ENCODE measurements around the gene RSPO4. TPM values are rescaled to one million over a fixed set of nuclear protein-coding genes. Genes with fewer than 3 reads are reported as not detected.

RSPO4 gene
- total and polyA plus RNA-seq, 7 donors, result 0.09 TPM; not detected in 6

GRCh38 chr20:1038205-1038604, 36.1 kb upstream of the RSPO4 start:
- Histone ChIP-seq H3K36me3 (no peaks in the 10 kb centered on the region), H3K4me1 (no peaks in the 10 kb centered on the region), H3K27ac (no peak overlapping the region), H3K9me3 (no peaks in the 10 kb centered on the region), H3K4me3 (no peak overlapping the region), H3K27me3 (no peaks in the 10 kb centered on the region)
- no peak for TF ChIP-seq POLR2AphosphoS5 (IDR thresholded peaks at IDR 0.05)
- no peak for DNase-seq
- intact Hi-C loops (cut with DNase I), result no loop called here
- 67 to 85% methylated on average over 2 of the region's 2 CpGs for WGBS, 2 donors

DNA sequence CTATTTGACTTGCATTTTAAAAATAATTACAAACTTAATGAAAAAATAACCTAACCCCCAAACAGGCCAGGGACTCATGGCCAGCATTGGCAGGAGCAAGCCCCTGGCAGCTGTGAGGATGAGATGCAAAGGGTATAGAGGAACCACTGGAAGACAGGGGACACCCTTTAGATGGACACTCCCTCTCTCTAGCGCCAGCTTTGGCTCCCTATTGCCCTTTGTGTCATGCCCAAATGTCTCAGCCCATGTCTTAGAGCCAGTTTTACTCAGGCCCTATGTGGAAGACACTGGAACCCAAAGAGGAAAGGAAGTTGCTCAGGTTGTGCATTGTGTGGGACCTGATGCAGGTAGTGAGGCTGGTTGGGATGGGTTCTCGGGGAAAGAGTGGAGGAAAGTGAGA, 34.9 kb upstream of the RSPO4 start:
- 61 to 64% methylated on average over 2 of the region's 2 CpGs for WGBS, 2 donors
- H3K27me3 ChIP-seq, result no peaks in the 10 kb centered on the region
- H3K27ac ChIP-seq, result no peak overlapping the region
- TF ChIP-seq POLR2AphosphoS5 (IDR thresholded peaks at IDR 0.05), result no peak
- TF ChIP-seq CTCF (IDR thresholded peaks at IDR 0.05), result no peak
- no peak for TF ChIP-seq POLR2A (IDR thresholded peaks at IDR 0.05)
- no peak for TF ChIP-seq EP300 (IDR thresholded peaks at IDR 0.05)
- H3K4me3 ChIP-seq, result no peak overlapping the region
- intact Hi-C loops (cut with DNase I), result no loop called here
- H3K9me3 ChIP-seq, result no peaks in the 10 kb centered on the region
- no peak for DNase-seq
- no peaks in the 10 kb centered on the region for H3K4me1 ChIP-seq
- H3K36me3 ChIP-seq, result no peaks in the 10 kb centered on the region

DNA sequence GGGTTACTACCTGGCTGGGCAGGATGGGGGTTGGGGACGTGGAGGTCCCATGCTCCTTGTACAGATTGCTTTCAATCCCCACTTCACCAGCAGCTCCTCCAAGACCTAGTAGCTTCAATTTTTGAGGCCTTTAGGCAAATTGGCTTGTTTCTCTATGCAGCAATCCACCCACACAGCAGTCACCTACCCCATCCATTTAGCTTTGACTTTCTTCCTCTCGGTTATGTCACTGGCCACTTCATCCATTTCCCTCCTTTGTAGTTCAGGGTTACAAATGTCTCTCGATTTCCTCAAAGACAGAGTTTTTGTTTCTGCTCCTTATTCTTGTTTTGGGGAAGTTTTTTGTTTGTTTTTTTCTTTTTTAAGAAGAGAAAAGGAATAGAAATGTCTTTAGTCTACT, 33.4 kb upstream of the RSPO4 start:
- DNase-seq, result no peak
- H3K9me3 ChIP-seq, result no peaks in the 10 kb centered on the region
- no peaks in the 10 kb centered on the region for H3K4me1 ChIP-seq
- intact Hi-C loops (cut with DNase I), result no loop called here
- H3K4me3 ChIP-seq, result no peak overlapping the region
- TF ChIP-seq EP300 (IDR thresholded peaks at IDR 0.05) (no peak), POLR2A (IDR thresholded peaks at IDR 0.05) (no peak)
- WGBS, 2 donors, result 74 to 78% methylated on average over 3 of the region's 3 CpGs
- no peaks in the 10 kb centered on the region for H3K27me3 ChIP-seq
- H3K36me3 ChIP-seq, result no peaks in the 10 kb centered on the region
- H3K27ac ChIP-seq, result no peak overlapping the region

DNA sequence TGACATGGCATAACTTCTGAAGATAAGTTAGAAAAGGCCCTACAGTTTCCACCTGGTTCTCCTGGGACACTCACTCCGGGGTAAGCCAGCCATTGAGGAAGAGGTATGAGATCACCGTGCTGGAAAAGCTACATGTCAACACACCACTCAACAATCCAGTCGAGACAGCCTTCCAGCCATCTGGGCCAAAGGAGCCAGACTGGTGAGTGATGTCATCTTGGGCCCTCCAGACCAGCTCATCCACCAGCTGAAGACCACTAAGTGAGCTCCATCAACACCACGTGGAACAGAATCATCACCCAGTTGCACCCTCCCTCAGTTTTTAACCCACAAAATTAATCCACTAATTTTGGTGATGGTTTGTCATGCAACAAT, 32.3 kb upstream of the RSPO4 start:
- 75 to 79% methylated on average over 4 of the region's 4 CpGs for WGBS, 2 donors
- Histone ChIP-seq H3K4me3 (no peak overlapping the region), H3K9me3 (no peaks in the 10 kb centered on the region), H3K36me3 (no peaks in the 10 kb centered on the region), H3K27ac (no peak overlapping the region), H3K27me3 (no peaks in the 10 kb centered on the region), H3K4me1 (no peaks in the 10 kb centered on the region)
- DNase-seq, result no peak
- intact Hi-C loops (cut with DNase I), result no loop called here
- TF ChIP-seq POLR2A (IDR thresholded peaks at IDR 0.05), result no peak
- no peak for TF ChIP-seq EP300 (IDR thresholded peaks at IDR 0.05)
- TF ChIP-seq CTCF (IDR thresholded peaks at IDR 0.05), result no peak
- no peak for TF ChIP-seq POLR2AphosphoS5 (IDR thresholded peaks at IDR 0.05)

DNA sequence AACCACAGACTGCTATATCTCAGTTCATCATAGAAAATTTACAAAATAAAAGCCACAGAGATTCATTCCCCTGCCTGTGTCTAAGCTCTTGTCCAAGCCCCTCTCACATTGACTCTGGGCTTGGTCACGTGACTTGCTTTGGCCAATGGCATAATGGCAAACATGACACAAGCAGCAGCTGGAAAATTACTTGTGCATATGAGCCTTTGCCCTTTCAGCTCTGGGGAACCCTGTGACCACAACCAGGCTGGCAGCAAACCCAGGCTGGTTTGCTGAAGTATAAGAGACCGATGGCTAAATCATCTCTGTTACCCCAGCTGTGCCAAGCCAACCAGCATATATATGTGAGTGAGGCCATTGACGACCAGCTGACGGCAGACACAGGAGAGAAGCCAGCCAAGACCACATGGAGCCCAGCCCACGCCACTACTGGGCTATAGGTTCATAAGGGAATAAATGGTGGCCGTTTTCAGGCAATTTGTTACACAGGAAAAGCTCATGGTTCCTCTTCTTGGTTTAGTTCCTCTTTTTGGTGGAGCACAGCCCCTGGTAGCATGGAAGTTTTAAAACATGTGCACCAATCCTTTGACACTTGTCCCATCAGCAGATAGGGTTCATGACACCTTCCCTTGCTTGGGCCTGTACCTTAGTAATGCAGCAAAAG, 31.8 kb upstream of the RSPO4 start:
- 55 to 70% methylated on average over 6 of the region's 6 CpGs for WGBS, 2 donors

More for the DNA sequence above, 31.8 kb upstream of the RSPO4 start:
- Histone ChIP-seq H3K27ac (no peak overlapping the region), H3K4me3 (no peak overlapping the region), H3K27me3 (no peaks in the 10 kb centered on the region), H3K9me3 (no peaks in the 10 kb centered on the region), H3K4me1 (no peaks in the 10 kb centered on the region), H3K36me3 (no peaks in the 10 kb centered on the region)
- DNase-seq, result no peak
- no peak for TF ChIP-seq EP300 (IDR thresholded peaks at IDR 0.05)
- TF ChIP-seq POLR2A (IDR thresholded peaks at IDR 0.05), result no peak
- TF ChIP-seq CTCF (IDR thresholded peaks at IDR 0.05), result no peak
- TF ChIP-seq POLR2AphosphoS5 (IDR thresholded peaks at IDR 0.05), result no peak
- intact Hi-C loops (cut with DNase I), result no loop called here

Measured in sigmoid colon (tissue), 7 donors.